IMR-90 (cell line): Measurements from ENCODE around the gene ABHD2.
"Not testable (repeated sequence)": the region's sequence is repeated elsewhere in the genome, so short reads cannot be mapped to it uniquely, and the experiment has no call there.

Source experiments
- BHLHE40 ChIP-seq: fragments of 150-350 bp; IDR thresholded peaks from 2 replicates; pipeline ENCODE4 v1.6.1; 2016; ENCODE audit warnings: mild to moderate bottlenecking, low read depth, low read length
- CEBPB ChIP-seq: IDR thresholded peaks from 2 replicates; pipeline ENCODE4 v1.6.1; 2012; ENCODE audit warnings: low read depth, low read length, improper control_type of control experiment
- FOS ChIP-seq: fragments of 150-350 bp; IDR thresholded peaks from 2 replicates; pipeline ENCODE4 v1.6.1; 2016; ENCODE audit warnings: low read depth, low read length
- POLR2A ChIP-seq: IDR thresholded peaks from 2 replicates; pipeline ENCODE4 v1.6.1; 2012; ENCODE audit warnings: mild to moderate bottlenecking, low read depth, low read length
- RAD21 ChIP-seq: IDR thresholded peaks from 2 replicates; pipeline ENCODE4 v1.6.1; 2012; ENCODE audit warnings: low read length, improper control_type of control experiment
- RFX5 ChIP-seq: IDR thresholded peaks from 2 replicates; pipeline ENCODE4 v1.8.0; 2012; ENCODE audit warnings: low read depth, mild to moderate bottlenecking, low read length, moderate library complexity
- SMC3 ChIP-seq: fragments of 150-350 bp; IDR thresholded peaks from 2 replicates; pipeline ENCODE4 v1.6.1; 2016; ENCODE audit warnings: low read depth, mild to moderate bottlenecking, antibody characterized with exemption, low read length, moderate library complexity
- USF2 ChIP-seq: fragments of 150-350 bp; IDR thresholded peaks from 2 replicates; pipeline ENCODE4 v1.6.1; 2017; ENCODE audit warnings: mild to moderate bottlenecking, antibody characterized with exemption, low read length, low read depth
- TF ChIP-seq, protein P1 (sequence below): conservative IDR thresholded peaks from 2 replicates; pipeline ENCODE4 v1.5.1; 2012; ENCODE audit warnings: mild to moderate bottlenecking, low read depth, low read length, improper control_type of control experiment

DNA sequence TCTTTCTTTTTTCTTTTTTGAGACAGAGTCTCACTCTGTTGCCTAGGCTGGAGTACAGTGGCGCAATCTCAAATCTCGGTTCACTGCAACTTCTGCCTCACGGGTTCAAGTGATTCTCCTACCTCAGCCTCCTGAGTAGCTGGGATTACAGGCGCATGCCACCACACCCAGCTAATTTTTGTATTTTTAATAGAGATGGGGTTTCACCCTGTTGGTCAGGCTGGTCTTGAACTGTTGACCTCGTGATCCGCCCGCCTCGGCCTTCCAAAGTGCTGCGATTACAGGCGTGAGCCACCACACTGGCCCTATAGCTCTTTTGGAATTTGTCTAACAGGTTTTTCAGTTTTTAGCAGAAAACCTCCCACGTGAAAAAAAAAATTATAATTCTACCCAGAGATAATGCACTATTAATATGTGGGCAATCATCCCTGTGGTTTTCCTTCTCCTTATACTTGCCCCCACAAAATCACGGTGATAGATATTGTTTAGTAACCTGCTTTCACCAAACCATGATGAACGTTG is 32.3 kb downstream of the ABHD2 start:
- not testable (repeated sequence) for TF ChIP-seq USF2, POLR2A, FOS, RAD21, SMC3, BHLHE40, RFX5, CEBPB
- TF ChIP-seq, protein P1, sequence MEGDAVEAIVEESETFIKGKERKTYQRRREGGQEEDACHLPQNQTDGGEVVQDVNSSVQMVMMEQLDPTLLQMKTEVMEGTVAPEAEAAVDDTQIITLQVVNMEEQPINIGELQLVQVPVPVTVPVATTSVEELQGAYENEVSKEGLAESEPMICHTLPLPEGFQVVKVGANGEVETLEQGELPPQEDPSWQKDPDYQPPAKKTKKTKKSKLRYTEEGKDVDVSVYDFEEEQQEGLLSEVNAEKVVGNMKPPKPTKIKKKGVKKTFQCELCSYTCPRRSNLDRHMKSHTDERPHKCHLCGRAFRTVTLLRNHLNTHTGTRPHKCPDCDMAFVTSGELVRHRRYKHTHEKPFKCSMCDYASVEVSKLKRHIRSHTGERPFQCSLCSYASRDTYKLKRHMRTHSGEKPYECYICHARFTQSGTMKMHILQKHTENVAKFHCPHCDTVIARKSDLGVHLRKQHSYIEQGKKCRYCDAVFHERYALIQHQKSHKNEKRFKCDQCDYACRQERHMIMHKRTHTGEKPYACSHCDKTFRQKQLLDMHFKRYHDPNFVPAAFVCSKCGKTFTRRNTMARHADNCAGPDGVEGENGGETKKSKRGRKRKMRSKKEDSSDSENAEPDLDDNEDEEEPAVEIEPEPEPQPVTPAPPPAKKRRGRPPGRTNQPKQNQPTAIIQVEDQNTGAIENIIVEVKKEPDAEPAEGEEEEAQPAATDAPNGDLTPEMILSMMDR: not testable (repeated sequence)
